K562 (cell line): Measurements from ENCODE around the gene SEPTIN12. TPM values are rescaled to one million over a fixed set of nuclear protein-coding genes. Genes with fewer than 3 reads are reported as not detected.

Experiments
- ARHGAP35 ChIP-seq: fragments of 450-650 bp; IDR thresholded peaks from 2 replicates; pipeline ENCODE4 v1.6.1; 2018; ENCODE audit not compliant: partially characterized antibody
- CHD1 ChIP-seq: fragments of 200-600 bp; sonication (generic); IDR thresholded peaks from one replicate; pipeline ENCODE4 v1.6.1; 2012; ENCODE audit warnings: mild to moderate bottlenecking, moderate library complexity, low read length, inconsistent platforms
- FUS ChIP-seq: fragments of 200-400 bp; formaldehyde crosslinking; optimal IDR thresholded peaks from 2 replicates; pipeline ENCODE3; 2017; ENCODE audit warnings: low read depth, low read length
- NCOR1 ChIP-seq: fragments of 450-650 bp; IDR thresholded peaks from 2 replicates; pipeline ENCODE4 v1.6.1; 2016; ENCODE audit warnings: mild to moderate bottlenecking, moderate library complexity
- SRSF9 ChIP-seq: fragments of 200-400 bp; formaldehyde crosslinking; IDR thresholded peaks from 2 replicates; pipeline ENCODE4 v1.6.1; 2017; ENCODE audit warnings: low read depth, low read length, borderline replicate concordance
- XRCC4 ChIP-seq: IDR thresholded peaks from one replicate; pipeline ENCODE4 v1.6.1; 2011; ENCODE audit not compliant: insufficient read depth, insufficient read length; ENCODE audit errors: extremely low read depth
- ZNF23 ChIP-seq: fragments of 250-450 bp; sonication (Bioruptor Pico); IDR thresholded peaks from 2 replicates; pipeline ENCODE4 v1.4.0; 2020; ENCODE audit warnings: mild to moderate bottlenecking
- ZNF239 ChIP-seq: fragments of 250-450 bp; sonication (Bioruptor Pico); IDR thresholded peaks from 2 replicates; pipeline ENCODE4 v1.4.0; 2020; ENCODE audit warnings: mild to moderate bottlenecking
- ZNF318 ChIP-seq, 2 experiments: fragments of 450-650 bp; IDR thresholded peaks; 2 replicates each; pipeline ENCODE4 v1.6.1; 2016; ENCODE audit warnings: mild to moderate bottlenecking in 2 of 2, borderline replicate concordance in 1 of 2, low read depth in 1 of 2, moderate library complexity in 1 of 2
- polyA plus RNA-seq, 8 experiments: library from polyadenylated mRNA; depleted of rRNA in 4 of 8; stranded (reverse) in 5 of 8; unstranded in 3 of 8; fragments of >200 nt; fragmentation: Nextera tagmentation in 2 of 8; fragmentation: Illumina TruSeq in 1 of 8; extraction: Ambion mirVana in 2 of 8; extraction: Trizol in 1 of 8; gene quantifications; 2 replicates each; pipeline versions ENCODE4 v1.2.1 to v1.2.3, GENCODE V29; 2011 to 2014; ENCODE audit warnings: inconsistent platforms in 1 of 8, missing spikeins in 1 of 8
- total RNA-seq, 7 experiments: library from RNA; depleted of rRNA in 6 of 7; stranded (reverse); fragments of >200 nt in 6 of 7; fragmentation: Illumina TruSeq in 2 of 7; extraction: Trizol in 2 of 7; gene quantifications; 2 replicates each; pipeline versions ENCODE4 v1.2.1 to v1.2.3, GENCODE V29; 2011 to 2021; ENCODE audit warnings: low replicate concordance in 1 of 7

SEPTIN12 gene
- total and polyA plus RNA-seq, 9 of the 15 experiments (the other 6 are each of a cell fraction or from before 2014, with no cell fraction given), result not detected

GRCh38 chr16:4737545-4737944 is 50.6 kb downstream of the SEPTIN12 start (continued):
- TF ChIP-seq ZNF318 (IDR thresholded peaks at IDR 0.05; ENCODE audit: borderline replicate concordance in 1 of 2, low read depth in 1 of 2), result no peak
- TF ChIP-seq ZNF239, result no peak
- no peak for TF ChIP-seq SRSF9
- no peak for TF ChIP-seq XRCC4
- no peak for TF ChIP-seq FUS
- TF ChIP-seq CHD1, result no peak
- no peak for TF ChIP-seq ZNF23 (CRISPR knock-in tag)
- TF ChIP-seq NCOR1, result no peak
- TF ChIP-seq ARHGAP35, result no peak
